ENCODE data around the gene OR13C8. TPM values are rescaled to one million over a fixed set of nuclear protein-coding genes. Genes with fewer than 3 reads are reported as not detected.
A peak's percentile ranks its signal among the peaks of the same experiment; 100 is the strongest.
"Not testable (repeated sequence)": the region's sequence is repeated elsewhere in the genome, so short reads cannot be mapped to it uniquely, and the experiment has no call there.

Gene OR13C8
- total and polyA plus RNA-seq, 2 experiments from 2014 or later: not detected

DNA sequence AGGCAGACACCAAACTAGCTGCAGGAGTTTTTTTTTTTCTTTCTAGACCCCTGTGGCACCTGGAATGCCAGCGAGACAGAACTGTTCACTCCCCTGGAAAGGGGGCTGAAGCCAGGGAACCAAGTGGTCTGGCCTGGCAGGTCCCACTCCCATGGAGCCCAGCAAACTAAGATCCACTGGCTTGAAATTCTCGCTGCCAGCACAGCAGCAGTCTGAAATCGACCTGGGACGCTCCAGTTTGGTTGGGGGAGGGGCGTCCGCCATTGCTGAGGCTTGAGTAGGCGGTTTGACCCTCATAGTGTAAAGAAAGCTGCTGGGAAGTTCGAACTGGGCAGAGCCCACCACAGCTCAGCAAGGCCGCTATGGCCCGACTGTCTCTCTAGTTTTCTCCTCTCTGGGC is 48.7 kb upstream of the OR13C8 start:
- H3K27me3 Mint-ChIP-seq (ENCODE audit: insufficient read depth, low read depth, poor library complexity); H3K4me1 ChIP-seq (ENCODE audit: insufficient read depth); H3K36me3 Mint-ChIP-seq (ENCODE audit: low read depth); H3K27ac ChIP-seq (ENCODE audit: low read depth); H3K27me3 ChIP-seq (ENCODE audit: insufficient read depth); H3K4me2 ChIP-seq; H3K27ac Mint-ChIP-seq; H3K4me3 Mint-ChIP-seq; ATAC-seq; H3K9me2 ChIP-seq (ENCODE audit: insufficient read depth); H3K36me3 ChIP-seq (ENCODE audit: insufficient read depth); H3K4me3 ChIP-seq; H3K79me2 ChIP-seq (replicated peaks; ENCODE audit: insufficient read depth); H4K20me1 ChIP-seq (replicated peaks; ENCODE audit: insufficient read depth); H3F3A ChIP-seq (replicated peaks; ENCODE audit: low read depth); H3K4me1 Mint-ChIP-seq: not testable (repeated sequence)
- H3K9me3 Mint-ChIP-seq: peaks cover 11% of the 10 kb centered on the region
- H2AFZ ChIP-seq: peak overlapping the region; percentile 84
- peak; percentile 18 for DNase-seq (ENCODE audit: low spot score)

DNA sequence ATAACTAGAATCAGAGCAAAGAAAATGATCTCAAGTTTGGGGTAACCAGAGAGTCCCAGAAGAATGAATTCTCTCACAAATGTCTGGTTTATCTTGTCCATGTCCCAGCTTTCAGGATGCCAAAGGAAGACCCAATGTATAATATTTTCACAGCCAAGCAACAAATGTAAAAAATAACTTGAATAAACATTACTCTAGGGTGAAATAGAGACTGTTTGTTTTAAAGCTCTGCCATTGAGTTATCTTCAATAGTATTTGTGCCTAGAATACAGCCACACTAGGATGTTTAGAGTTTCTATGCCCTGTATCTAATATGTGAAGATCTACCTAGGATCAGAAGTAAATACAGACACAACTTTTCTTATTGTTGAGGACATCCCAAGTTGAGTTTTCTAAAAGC is 41.9 kb upstream of the OR13C8 start, which contains the start of gene OR13C4:
TSS of gene OR13C4 (minus strand) at position 101 of the 400 bp plus-strand sequence. CDS start at position 101, 0 bp downstream.
- H3K4me3 Mint-ChIP-seq: no peak within 1 kb of the TSS
- H3K9me3 Mint-ChIP-seq: peaks cover 18% of the 10 kb centered on the region
- H3K27ac Mint-ChIP-seq: no peak within 1 kb of the TSS
- no peaks in the 10 kb centered on the region for H3K27me3 ChIP-seq (ENCODE audit: insufficient read depth)
- no peaks in the 10 kb centered on the region for H3K79me2 ChIP-seq (replicated peaks; ENCODE audit: insufficient read depth)
- no peak within 1 kb of the TSS for H2AFZ ChIP-seq
- H3K4me1 Mint-ChIP-seq: peaks cover 1% of the 10 kb centered on the region
- H3K36me3 ChIP-seq (ENCODE audit: insufficient read depth): no peaks in the 10 kb centered on the region; the same call in 1 of the 2 replicates
- peaks cover 13% of the 10 kb centered on the region; the same call in 1 of the 2 replicates for H3K9me2 ChIP-seq (ENCODE audit: insufficient read depth)
- H3K27me3 Mint-ChIP-seq (ENCODE audit: insufficient read depth, low read depth, poor library complexity): peaks cover 1% of the 10 kb centered on the region
- TF ChIP-seq, protein P1, sequence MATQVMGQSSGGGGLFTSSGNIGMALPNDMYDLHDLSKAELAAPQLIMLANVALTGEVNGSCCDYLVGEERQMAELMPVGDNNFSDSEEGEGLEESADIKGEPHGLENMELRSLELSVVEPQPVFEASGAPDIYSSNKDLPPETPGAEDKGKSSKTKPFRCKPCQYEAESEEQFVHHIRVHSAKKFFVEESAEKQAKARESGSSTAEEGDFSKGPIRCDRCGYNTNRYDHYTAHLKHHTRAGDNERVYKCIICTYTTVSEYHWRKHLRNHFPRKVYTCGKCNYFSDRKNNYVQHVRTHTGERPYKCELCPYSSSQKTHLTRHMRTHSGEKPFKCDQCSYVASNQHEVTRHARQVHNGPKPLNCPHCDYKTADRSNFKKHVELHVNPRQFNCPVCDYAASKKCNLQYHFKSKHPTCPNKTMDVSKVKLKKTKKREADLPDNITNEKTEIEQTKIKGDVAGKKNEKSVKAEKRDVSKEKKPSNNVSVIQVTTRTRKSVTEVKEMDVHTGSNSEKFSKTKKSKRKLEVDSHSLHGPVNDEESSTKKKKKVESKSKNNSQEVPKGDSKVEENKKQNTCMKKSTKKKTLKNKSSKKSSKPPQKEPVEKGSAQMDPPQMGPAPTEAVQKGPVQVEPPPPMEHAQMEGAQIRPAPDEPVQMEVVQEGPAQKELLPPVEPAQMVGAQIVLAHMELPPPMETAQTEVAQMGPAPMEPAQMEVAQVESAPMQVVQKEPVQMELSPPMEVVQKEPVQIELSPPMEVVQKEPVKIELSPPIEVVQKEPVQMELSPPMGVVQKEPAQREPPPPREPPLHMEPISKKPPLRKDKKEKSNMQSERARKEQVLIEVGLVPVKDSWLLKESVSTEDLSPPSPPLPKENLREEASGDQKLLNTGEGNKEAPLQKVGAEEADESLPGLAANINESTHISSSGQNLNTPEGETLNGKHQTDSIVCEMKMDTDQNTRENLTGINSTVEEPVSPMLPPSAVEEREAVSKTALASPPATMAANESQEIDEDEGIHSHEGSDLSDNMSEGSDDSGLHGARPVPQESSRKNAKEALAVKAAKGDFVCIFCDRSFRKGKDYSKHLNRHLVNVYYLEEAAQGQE (IDR thresholded peaks at IDR 0.05; ENCODE audit: unreplicated experiment): no peak
- TF ChIP-seq CREB1 (CRISPR knock-in tag; IDR thresholded peaks at IDR 0.05; ENCODE audit: low read depth) (no peak), STAT1 (IDR thresholded peaks at IDR 0.05; ENCODE audit: unreplicated experiment) (no peak), ZNF114 (CRISPR knock-in tag; IDR thresholded peaks at IDR 0.05) (no peak), POLR2AphosphoS5 (IDR thresholded peaks at IDR 0.05; ENCODE audit: low read depth) (no peak), EZH2phosphoT487 (IDR thresholded peaks at IDR 0.05; ENCODE audit: unreplicated experiment) (no peak)
- TF ChIP-seq, protein P2, sequence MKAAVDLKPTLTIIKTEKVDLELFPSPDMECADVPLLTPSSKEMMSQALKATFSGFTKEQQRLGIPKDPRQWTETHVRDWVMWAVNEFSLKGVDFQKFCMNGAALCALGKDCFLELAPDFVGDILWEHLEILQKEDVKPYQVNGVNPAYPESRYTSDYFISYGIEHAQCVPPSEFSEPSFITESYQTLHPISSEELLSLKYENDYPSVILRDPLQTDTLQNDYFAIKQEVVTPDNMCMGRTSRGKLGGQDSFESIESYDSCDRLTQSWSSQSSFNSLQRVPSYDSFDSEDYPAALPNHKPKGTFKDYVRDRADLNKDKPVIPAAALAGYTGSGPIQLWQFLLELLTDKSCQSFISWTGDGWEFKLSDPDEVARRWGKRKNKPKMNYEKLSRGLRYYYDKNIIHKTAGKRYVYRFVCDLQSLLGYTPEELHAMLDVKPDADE (IDR thresholded peaks at IDR 0.05): no peak
- TF ChIP-seq, protein P3, sequence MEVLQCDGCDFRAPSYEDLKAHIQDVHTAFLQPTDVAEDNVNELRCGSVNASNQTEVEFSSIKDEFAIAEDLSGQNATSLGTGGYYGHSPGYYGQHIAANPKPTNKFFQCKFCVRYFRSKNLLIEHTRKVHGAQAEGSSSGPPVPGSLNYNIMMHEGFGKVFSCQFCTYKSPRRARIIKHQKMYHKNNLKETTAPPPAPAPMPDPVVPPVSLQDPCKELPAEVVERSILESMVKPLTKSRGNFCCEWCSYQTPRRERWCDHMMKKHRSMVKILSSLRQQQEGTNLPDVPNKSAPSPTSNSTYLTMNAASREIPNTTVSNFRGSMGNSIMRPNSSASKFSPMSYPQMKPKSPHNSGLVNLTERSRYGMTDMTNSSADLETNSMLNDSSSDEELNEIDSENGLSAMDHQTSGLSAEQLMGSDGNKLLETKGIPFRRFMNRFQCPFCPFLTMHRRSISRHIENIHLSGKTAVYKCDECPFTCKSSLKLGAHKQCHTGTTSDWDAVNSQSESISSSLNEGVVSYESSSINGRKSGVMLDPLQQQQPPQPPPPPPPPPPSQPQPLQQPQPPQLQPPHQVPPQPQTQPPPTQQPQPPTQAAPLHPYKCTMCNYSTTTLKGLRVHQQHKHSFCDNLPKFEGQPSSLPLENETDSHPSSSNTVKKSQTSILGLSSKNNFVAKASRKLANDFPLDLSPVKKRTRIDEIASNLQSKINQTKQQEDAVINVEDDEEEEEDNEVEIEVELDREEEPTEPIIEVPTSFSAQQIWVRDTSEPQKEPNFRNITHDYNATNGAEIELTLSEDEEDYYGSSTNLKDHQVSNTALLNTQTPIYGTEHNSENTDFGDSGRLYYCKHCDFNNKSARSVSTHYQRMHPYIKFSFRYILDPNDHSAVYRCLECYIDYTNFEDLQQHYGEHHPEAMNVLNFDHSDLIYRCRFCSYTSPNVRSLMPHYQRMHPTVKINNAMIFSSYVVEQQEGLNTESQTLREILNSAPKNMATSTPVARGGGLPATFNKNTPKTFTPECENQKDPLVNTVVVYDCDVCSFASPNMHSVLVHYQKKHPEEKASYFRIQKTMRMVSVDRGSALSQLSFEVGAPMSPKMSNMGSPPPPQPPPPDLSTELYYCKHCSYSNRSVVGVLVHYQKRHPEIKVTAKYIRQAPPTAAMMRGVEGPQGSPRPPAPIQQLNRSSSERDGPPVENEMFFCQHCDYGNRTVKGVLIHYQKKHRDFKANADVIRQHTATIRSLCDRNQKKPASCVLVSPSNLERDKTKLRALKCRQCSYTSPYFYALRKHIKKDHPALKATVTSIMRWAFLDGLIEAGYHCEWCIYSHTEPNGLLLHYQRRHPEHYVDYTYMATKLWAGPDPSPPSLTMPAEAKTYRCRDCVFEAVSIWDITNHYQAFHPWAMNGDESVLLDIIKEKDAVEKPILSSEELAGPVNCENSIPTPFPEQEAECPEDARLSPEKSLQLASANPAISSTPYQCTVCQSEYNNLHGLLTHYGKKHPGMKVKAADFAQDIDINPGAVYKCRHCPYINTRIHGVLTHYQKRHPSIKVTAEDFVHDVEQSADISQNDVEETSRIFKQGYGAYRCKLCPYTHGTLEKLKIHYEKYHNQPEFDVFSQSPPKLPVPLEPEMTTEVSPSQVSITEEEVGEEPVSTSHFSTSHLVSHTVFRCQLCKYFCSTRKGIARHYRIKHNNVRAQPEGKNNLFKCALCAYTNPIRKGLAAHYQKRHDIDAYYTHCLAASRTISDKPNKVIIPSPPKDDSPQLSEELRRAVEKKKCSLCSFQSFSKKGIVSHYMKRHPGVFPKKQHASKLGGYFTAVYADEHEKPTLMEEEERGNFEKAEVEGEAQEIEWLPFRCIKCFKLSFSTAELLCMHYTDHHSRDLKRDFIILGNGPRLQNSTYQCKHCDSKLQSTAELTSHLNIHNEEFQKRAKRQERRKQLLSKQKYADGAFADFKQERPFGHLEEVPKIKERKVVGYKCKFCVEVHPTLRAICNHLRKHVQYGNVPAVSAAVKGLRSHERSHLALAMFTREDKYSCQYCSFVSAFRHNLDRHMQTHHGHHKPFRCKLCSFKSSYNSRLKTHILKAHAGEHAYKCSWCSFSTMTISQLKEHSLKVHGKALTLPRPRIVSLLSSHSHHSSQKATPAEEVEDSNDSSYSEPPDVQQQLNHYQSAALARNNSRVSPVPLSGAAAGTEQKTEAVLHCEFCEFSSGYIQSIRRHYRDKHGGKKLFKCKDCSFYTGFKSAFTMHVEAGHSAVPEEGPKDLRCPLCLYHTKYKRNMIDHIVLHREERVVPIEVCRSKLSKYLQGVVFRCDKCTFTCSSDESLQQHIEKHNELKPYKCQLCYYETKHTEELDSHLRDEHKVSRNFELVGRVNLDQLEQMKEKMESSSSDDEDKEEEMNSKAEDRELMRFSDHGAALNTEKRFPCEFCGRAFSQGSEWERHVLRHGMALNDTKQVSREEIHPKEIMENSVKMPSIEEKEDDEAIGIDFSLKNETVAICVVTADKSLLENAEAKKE (CRISPR knock-in tag; IDR thresholded peaks at IDR 0.05): no peak
- H3F3A ChIP-seq (replicated peaks; ENCODE audit: low read depth): no peaks in the 10 kb centered on the region
- no peak for DNase-seq (ENCODE audit: low spot score)
- ATAC-seq: no peak
- H3K36me3 Mint-ChIP-seq (ENCODE audit: low read depth): no peaks in the 10 kb centered on the region
- no peaks in the 10 kb centered on the region for H4K20me1 ChIP-seq (replicated peaks; ENCODE audit: insufficient read depth)
- no peak within 1 kb of the TSS for H3K27ac ChIP-seq (ENCODE audit: low read depth)
- peaks cover 2% of the 10 kb centered on the region; the same call in 1 of the 2 replicates for H3K4me1 ChIP-seq (ENCODE audit: insufficient read depth)
- H3K4me2 ChIP-seq: no peak within 1 kb of the TSS
- H3K4me3 ChIP-seq: no peak within 1 kb of the TSS
